T-helper 2 cell treated with Interferon-gamma antibody and Interleukin-4, amounts not matched to agents 5 μg/mL and 100 μg/mL, for 36 hours (primary cell): ENCODE results near the gene GLA.

ENCODE experiments used
- DNase-seq: peaks from one replicate; pipeline ENCODE4 v3.0.0; 2021; ENCODE audit warnings: low spot score
- H3K27ac Mint-ChIP-seq: one replicate; pipeline ENCODE4 v1.8.0; 2021; ENCODE audit warnings: mild to moderate bottlenecking, mixed read lengths
- H3K27me3 Mint-ChIP-seq: one replicate; pipeline ENCODE4 v1.8.0; 2021; ENCODE audit warnings: low read depth, mixed read lengths
- H3K36me3 Mint-ChIP-seq: one replicate; pipeline ENCODE4 v1.8.0; 2021; ENCODE audit warnings: low read depth, mixed read lengths
- H3K4me1 Mint-ChIP-seq: one replicate; pipeline ENCODE4 v1.8.0; 2021; ENCODE audit warnings: low read depth, mixed read lengths
- H3K4me3 Mint-ChIP-seq: one replicate; pipeline ENCODE4 v1.8.0; 2022; ENCODE audit warnings: mild to moderate bottlenecking, moderate library complexity, mixed read lengths
- H3K9me3 Mint-ChIP-seq: one replicate; pipeline ENCODE4 v1.8.0; 2021; ENCODE audit warnings: mixed read lengths

The GLA gene

DNA sequence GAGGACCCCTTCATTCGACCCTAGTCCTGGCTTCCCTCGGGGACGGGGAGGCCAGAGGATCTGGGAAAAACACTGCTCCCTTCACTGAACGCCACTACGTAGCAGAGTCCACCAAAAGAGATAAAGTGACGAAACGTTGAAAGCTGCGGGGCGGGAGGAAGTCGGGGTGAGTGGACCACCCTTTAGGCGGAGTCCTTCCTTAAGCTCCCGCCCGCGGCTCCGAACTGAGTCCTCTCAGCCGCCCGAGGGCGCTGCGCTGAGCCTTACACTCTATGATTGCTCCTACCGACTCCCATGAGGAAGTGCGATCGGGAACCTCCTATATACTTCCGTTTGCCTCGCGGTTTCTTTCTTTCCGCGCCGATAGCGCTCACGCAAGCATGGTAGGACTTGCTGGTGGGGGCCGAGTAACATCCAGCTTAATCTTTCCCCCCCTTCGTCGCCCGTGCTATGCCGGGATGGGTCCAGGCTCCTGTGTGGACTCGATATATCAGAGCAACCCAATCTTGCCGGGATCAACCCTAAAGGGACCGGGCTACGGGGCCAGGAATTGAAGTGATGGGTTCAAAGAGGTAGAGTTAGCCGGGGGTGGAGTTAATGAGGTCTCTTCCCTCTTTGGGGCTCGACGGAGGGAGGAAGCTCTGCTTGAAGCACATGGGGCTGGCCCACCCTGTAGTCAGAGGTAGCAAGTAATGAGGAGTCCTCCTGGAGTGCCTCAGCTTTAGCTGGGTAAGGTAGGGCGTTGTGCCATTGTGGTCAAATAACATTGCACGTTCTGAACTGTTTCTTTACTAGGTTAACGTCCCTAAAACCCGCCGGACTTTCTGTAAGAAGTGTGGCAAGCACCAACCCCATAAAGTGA is 16.8 kb downstream of the GLA start, which contains the start of gene RPL36A:
RPL36A (plus strand) TSS at position 348 of the 862 bp plus-strand sequence; CDS start at position 381, 33 bp downstream.
- Mint-ChIP-seq H3K9me3 (no peaks in the 10 kb centered on the region), H3K27me3 (no peaks in the 10 kb centered on the region), H3K36me3 (peaks cover 35% of the 10 kb centered on the region), H3K4me1 (peaks cover 23% of the 10 kb centered on the region), H3K27ac (peak within 1 kb of the TSS; percentile 91), H3K4me3 (peak within 1 kb of the TSS; percentile 97)
- DNase-seq, result peak; percentile 80

DNA sequence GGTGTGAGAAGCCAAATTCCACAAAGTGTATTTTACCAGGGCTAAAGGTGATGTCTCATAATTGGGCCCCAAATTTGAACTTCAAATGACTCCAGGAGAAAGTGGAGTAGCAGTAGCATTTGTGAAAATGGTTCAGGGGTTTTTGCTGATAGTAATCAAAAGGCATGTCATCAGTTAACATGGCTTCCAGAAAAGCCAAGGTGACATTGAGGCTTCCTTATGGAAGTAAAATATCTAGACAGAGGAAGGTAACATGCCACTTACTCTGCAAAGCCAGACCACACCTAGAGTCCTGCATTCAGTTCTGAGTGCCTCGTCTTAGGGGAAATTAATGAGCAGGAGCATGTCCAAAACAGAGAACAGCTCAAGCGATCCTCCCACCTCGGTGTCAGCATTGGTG is 19.1 kb downstream of the GLA start:
- Mint-ChIP-seq H3K4me3 (no peak overlapping the region), H3K36me3 (peaks cover 24% of the 10 kb centered on the region), H3K27ac (no peak overlapping the region), H3K9me3 (no peaks in the 10 kb centered on the region), H3K27me3 (no peaks in the 10 kb centered on the region), H3K4me1 (peaks cover 18% of the 10 kb centered on the region)
- DNase-seq, result no peak

DNA sequence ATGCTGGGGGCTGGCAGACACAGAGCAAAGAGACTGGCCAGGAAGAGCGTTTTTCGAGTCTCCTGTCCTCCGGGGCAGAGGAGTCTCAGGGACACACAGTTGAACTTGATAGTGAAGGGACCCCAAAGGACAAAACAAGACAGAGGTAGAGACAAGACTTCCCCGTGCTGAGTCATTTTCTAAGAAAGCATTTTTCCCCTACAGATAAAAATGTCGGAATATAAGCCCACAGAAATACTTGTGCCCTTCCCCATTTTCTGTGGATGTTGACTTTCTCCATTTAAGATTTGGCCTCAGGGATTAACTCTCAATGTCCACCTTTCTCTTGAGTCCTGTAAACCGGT is 21.2 kb downstream of the GLA start:
- no peak overlapping the region for H3K4me3 Mint-ChIP-seq
- H3K27ac Mint-ChIP-seq, result no peak overlapping the region
- H3K9me3 Mint-ChIP-seq, result no peaks in the 10 kb centered on the region
- no peak for DNase-seq
- no peaks in the 10 kb centered on the region for H3K27me3 Mint-ChIP-seq
- H3K4me1 Mint-ChIP-seq, result no peaks in the 10 kb centered on the region
- H3K36me3 Mint-ChIP-seq, result peaks cover 7% of the 10 kb centered on the region

DNA sequence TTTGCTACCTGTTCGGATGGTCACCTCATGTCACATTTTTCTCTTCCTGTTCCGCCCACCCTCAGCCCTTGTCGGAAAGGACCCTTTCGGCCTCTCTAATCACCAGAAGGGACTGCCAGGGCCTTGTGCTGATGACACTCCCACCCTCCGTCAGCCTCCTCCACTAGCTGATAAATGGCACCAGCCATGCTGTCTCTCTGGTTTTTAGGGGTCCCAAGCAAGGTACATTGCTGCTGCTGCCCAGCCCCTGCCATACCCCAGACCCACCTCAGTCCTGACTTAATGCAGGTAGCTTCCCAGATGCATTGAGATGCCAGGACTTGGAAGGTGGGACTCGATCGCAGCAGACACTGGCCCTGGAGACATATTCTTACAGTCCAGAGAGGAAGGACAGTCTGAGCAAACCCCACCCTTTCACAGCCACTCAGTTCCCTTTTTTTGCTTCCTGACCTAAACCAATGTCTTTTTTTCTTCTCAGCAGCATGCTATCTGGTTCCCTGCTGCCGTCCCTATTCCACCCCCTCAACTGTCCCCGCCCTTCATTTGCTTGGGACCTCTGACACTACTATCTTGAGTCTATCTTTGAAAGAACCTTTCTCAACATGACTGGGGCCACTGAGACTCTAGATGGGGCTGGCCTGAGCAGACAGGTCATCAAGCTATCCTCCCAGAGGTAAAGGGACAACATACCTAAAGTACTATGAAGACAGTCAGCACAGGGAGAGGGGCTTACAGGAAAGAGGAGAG is 21.8 kb downstream of the GLA start, which contains the start of gene BTK:
BTK (minus strand) TSS at position 397 of the 747 bp plus-strand sequence. CDS start 10,907 bp downstream, outside the sequence.
- no peaks in the 10 kb centered on the region for H3K9me3 Mint-ChIP-seq
- no peaks in the 10 kb centered on the region for H3K4me1 Mint-ChIP-seq
- H3K4me3 Mint-ChIP-seq, result no peak within 1 kb of the TSS
- H3K36me3 Mint-ChIP-seq, result peaks cover 2% of the 10 kb centered on the region
- no peak for DNase-seq
- H3K27ac Mint-ChIP-seq, result no peak within 1 kb of the TSS
- no peaks in the 10 kb centered on the region for H3K27me3 Mint-ChIP-seq

DNA sequence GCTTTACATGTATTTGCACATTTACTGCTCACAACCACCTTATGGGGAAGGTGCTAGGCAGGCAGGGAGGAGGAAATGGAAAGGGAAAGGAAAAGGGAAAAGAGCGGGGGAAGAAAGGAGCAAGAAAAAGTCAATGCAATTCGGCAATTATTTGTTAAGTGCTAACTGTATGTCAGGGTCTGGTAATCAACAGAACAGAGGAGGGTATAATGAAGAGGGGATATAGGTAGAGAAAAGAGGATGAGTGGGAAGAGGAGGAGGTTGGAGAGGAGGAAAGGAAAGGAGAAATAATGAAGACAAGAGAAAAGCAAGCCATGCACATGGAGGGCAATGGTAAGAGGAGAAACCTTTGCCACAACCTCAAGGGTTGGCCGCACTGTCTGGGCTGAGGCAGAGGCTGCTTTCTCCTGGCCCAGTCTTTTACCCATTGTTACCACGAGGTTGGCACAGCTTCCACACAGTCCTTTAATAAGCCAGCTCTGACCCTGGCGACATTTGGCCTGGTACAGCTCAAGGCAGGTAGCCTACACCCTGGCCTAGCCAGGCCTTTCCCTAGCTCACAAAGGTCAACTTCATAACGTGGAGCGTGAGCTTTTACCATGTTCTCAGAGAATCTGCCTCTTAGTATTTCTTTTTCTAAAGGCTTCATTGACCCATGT is 22.6 kb downstream of the GLA start:
- no peak for DNase-seq
- H3K4me3 Mint-ChIP-seq, result no peak overlapping the region
- H3K27ac Mint-ChIP-seq, result no peak overlapping the region
- no peaks in the 10 kb centered on the region for H3K36me3 Mint-ChIP-seq
- H3K27me3 Mint-ChIP-seq, result no peaks in the 10 kb centered on the region
- no peaks in the 10 kb centered on the region for H3K9me3 Mint-ChIP-seq
- H3K4me1 Mint-ChIP-seq, result no peaks in the 10 kb centered on the region

DNA sequence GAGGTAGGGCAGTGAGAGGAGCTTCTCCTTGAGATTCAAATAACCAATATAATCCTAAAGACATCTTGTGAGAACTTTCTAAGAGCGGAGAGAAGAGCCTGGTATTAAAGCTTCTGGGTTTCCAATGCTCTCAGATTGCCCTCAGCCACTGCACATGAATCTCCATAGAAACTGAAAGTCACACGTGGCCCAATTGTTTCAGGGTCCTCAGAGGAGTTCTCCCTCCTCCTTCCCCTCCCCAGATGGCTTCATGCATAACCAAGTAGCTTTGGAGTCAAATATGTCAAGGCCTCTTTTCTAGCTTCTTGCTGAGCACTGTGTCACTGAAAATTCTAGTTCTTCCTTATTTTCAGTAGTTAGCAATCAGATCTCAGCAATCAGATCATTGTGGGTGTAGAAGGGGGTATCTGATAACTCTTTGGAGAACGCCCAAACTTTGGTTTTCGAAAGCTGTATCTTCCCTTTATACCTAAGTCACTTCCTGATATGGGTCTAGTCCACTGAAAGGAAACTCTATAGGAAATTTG is 24.0 kb downstream of the GLA start:
- Mint-ChIP-seq H3K27me3 (no peaks in the 10 kb centered on the region), H3K9me3 (no peaks in the 10 kb centered on the region), H3K4me1 (no peaks in the 10 kb centered on the region), H3K27ac (no peak overlapping the region), H3K36me3 (no peaks in the 10 kb centered on the region), H3K4me3 (no peak overlapping the region)
- no peak for DNase-seq

DNA sequence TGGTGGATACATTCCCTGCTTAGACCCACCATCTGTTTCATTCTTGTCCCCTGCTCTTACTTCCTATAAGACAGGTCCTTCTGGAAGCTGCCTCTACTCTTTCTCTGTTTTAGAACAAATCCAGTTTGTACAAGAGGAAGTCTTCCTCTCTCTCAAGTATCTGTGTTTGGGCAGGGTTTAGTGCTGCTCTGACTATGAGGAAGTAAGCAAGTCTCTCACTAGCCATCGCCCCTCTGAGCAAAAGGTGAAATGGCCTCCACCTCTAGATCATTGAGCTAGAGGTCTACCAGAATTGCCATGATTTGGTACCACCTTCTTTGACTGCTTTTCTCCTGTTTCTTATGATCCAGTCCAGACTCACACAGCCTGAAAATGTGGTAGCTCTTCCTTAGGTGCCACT is 30.2 kb downstream of the GLA start:
- H3K4me3 Mint-ChIP-seq, result no peak overlapping the region
- no peaks in the 10 kb centered on the region for H3K9me3 Mint-ChIP-seq
- no peak overlapping the region for H3K27ac Mint-ChIP-seq
- H3K36me3 Mint-ChIP-seq, result no peaks in the 10 kb centered on the region
- no peak for DNase-seq
- no peaks in the 10 kb centered on the region for H3K4me1 Mint-ChIP-seq
- peaks cover 6% of the 10 kb centered on the region for H3K27me3 Mint-ChIP-seq

DNA sequence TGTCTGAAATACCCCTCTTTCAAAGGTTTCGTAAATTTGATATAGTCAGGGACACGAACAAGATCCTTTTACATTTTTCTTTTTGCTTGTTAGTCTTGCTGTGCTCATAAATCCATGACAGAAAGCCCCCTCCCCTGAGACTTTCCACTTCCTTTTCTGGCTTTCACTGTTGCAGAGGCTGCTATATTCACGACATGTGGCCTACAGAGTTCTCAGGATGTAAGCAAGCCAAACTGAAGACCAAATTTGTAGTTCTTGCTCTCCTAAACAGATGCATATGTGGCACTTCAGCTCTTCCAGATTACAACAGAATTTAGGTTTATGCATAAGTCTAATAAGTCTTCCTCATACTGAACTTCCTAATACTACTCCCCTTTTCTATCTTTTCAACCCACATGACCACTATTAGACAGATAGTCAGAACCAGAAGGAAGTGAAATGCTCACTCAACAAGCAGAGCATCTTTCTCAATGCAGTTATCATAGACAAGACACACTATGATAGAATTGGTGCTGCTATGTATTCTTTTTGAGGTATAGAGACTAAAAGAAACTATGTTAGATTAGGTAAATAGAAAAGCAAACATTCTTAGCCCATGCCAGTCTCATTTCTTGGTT is 36.7 kb downstream of the GLA start:
- peaks cover 6% of the 10 kb centered on the region for H3K27me3 Mint-ChIP-seq

DNA sequence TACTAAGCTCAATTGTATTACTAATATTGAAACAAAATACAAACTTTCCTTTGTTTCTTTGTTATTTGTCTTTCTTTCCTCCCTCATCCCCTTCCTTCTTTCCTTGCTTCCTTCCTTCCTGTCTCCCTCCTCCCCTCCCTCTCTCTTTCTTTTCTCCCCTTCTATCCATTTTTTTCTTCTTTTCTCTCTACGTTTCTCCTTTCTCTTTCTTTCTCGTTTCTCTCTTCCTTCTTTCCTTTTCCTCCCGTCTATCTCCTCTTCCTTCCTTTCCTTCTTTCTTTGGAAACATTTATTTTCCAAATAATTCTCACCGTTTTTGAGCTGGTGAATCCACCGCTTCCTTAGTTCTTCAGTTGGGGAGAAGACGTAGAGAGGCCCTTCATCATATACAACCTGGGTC is 38.0 kb downstream of the GLA start:
- DNase-seq, result no peak
- Mint-ChIP-seq H3K9me3 (no peaks in the 10 kb centered on the region), H3K4me3 (no peak overlapping the region), H3K27me3 (peaks cover 4% of the 10 kb centered on the region), H3K27ac (no peak overlapping the region), H3K4me1 (no peaks in the 10 kb centered on the region), H3K36me3 (no peaks in the 10 kb centered on the region)

More for the DNA sequence above, 36.7 kb downstream of the GLA start:
- H3K36me3 Mint-ChIP-seq, result no peaks in the 10 kb centered on the region
- no peak overlapping the region for H3K27ac Mint-ChIP-seq
- H3K4me1 Mint-ChIP-seq, result no peaks in the 10 kb centered on the region
- H3K9me3 Mint-ChIP-seq, result no peaks in the 10 kb centered on the region
- H3K4me3 Mint-ChIP-seq, result no peak overlapping the region
- DNase-seq, result no peak

DNA sequence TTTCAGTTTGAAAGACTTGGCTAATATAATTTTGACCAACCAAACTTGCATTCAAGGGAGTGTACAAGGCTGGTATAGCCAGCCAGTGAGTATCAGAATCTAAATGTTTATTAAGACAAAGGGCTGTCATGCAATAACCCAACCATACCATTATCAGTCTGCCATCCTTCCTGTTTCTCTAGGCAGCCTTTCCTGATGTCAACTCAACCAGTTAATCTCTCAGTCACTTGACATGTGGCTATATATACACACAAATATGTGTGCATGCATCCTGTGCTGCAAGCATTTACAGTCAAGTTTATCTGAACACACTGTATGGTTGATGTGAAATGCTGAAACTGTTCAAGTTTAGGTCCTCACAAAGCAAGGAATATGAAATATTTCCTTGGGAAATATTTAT is 38.9 kb downstream of the GLA start:
- H3K4me3 Mint-ChIP-seq, result no peak overlapping the region
- no peaks in the 10 kb centered on the region for H3K36me3 Mint-ChIP-seq
- no peaks in the 10 kb centered on the region for H3K27me3 Mint-ChIP-seq
- no peak overlapping the region for H3K27ac Mint-ChIP-seq
- DNase-seq, result no peak
- H3K4me1 Mint-ChIP-seq, result no peaks in the 10 kb centered on the region
- no peaks in the 10 kb centered on the region for H3K9me3 Mint-ChIP-seq

DNA sequence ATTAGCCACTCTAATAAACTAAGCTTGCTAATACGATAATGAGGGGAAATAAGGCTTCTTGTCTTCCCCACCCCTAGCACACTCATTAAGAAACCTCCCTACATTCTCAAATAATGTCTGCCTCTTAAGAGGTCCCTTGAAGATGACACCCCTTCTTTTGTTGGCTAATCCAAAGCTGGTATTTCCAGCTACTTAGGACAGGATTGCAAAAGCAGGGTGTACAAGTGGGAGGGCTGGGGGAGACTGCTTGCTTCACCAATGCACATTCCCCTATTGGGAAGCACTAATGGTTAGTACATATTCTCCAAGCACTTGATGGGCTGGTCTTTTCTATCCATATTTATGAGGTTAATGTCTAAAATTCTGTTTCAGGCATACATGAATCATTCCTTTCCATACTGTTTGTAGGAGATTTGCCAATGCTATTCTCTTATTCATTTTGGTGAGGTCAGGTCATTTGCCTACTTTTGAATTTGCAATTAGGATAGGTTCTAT is 42.4 kb downstream of the GLA start:
- no peak overlapping the region for H3K27ac Mint-ChIP-seq

DNA sequence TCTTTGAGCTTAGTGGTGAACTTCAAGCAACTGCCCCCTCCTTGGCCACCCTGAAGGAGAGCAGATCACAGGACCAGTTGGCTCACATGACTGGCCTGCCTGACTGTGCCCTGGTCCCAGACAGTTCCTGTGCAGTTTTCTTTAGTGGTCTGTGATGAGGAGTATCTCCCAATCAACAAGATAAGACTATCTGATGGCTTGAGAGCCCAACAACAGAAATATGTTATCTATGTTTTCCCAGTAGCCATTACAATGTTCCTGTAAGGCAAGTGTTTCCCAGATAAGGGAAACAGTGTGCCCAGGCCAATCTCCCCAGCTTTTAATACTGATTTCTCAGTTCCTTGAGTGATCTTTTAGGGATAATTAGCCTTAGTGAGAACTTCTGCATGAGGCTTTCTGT is 45.0 kb downstream of the GLA start:
- Mint-ChIP-seq H3K27ac (no peak overlapping the region), H3K4me3 (no peak overlapping the region), H3K9me3 (no peaks in the 10 kb centered on the region), H3K27me3 (peaks cover 2% of the 10 kb centered on the region), H3K4me1 (no peaks in the 10 kb centered on the region), H3K36me3 (no peaks in the 10 kb centered on the region)
- no peak for DNase-seq

More for the DNA sequence above, 42.4 kb downstream of the GLA start:
- Mint-ChIP-seq H3K36me3 (no peaks in the 10 kb centered on the region), H3K27me3 (no peaks in the 10 kb centered on the region), H3K4me1 (no peaks in the 10 kb centered on the region), H3K4me3 (no peak overlapping the region), H3K9me3 (no peaks in the 10 kb centered on the region)
- DNase-seq, result no peak

DNA sequence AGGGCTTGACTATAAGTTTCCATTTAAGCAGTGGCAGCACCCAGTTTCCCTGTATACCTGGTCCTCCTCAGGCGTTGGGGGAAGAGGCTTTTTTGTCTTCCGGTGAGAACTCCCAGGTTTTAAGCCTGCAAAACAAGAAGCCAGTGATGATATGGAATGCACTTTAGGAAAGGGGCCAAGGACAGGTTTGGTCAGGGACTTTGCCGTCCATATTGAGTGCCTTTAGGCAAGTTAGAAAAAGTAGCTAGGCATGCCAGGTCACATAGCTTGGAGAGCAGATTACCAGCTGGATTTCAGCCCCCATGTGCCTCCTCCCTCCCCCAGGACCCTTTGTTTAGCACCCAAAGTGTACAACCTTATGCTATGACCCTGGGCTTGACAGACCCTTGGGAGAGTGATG is 45.6 kb downstream of the GLA start:
- no peak for DNase-seq
- H3K9me3 Mint-ChIP-seq, result no peaks in the 10 kb centered on the region
- H3K4me1 Mint-ChIP-seq, result no peaks in the 10 kb centered on the region
- H3K27ac Mint-ChIP-seq, result no peak overlapping the region
- H3K27me3 Mint-ChIP-seq, result peaks cover 2% of the 10 kb centered on the region
- no peaks in the 10 kb centered on the region for H3K36me3 Mint-ChIP-seq
- no peak overlapping the region for H3K4me3 Mint-ChIP-seq
